ENCODE data around the gene MARCHF3. TPM values are rescaled to one million over a fixed set of nuclear protein-coding genes. Genes with fewer than 3 reads are reported as not detected.

Gene MARCHF3
- total and polyA plus RNA-seq, 2 of the 13 experiments (the other 11 are each of a cell fraction or from before 2014, with no cell fraction given): 4.8 to 11.9 TPM

DNA sequence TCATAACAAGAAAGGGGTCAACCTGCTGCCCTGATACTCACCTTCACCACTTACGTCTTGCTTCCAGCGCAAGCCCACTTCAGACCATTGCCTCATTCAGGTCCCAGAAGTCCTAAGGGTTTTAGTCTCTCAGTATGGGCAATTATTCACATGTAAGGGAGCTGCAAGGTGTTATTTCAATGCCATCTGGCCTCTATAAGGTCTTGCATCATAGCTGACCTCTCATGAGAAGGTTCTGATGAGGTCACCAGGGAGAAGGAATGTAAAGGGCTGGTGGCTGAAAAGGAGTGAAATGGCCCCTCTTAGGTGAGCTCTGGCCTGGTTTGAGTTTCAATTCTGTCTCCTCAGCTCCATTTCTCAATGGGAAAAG, 1.5 kb upstream of the MARCHF3 start:
- ATAC-seq: no peak
- DNase-seq (ENCODE audit: low spot score): no peak
- CTCF ChIA-PET (ENCODE audit: low intra/inter-chr PET ratio, low total read pairs): no interaction called here
- Histone ChIP-seq H3K27me3 (ENCODE audit: control insufficient read depth in 1 of 2, insufficient read depth in 2 of 2, low read length in 2 of 2) (no peaks in the 10 kb centered on the region), H3K9me3 (ENCODE audit: low read length) (no peaks in the 10 kb centered on the region), H2AFZ (ENCODE audit: low read length) (no peak overlapping the region), H4K20me1 (ENCODE audit: insufficient read depth, low read length) (no peaks in the 10 kb centered on the region), H3K4me1 (ENCODE audit: insufficient read depth, low read length) (peaks cover 41% of the 10 kb centered on the region), H3K27ac (ENCODE audit: extremely low read length, insufficient read depth, low read length) (no peak overlapping the region), H3K36me3 (replicated peaks in 1 of 2; ENCODE audit: control insufficient read depth in 1 of 2, insufficient read depth in 2 of 2, low read length in 2 of 2) (no peaks in the 10 kb centered on the region), H3K79me2 (ENCODE audit: insufficient read depth, low read length) (no peaks in the 10 kb centered on the region), H3K4me2 (ENCODE audit: low read depth, low read length) (peak overlapping the region; percentile 88), H3K4me3 (replicated peaks in 1 of 3; ENCODE audit: insufficient read depth in 1 of 3, low read depth in 2 of 3, low read length in 3 of 3) (no peak overlapping the region), H3K9ac (ENCODE audit: insufficient read depth, low read depth, low read length) (no peak overlapping the region)
- POLR2A ChIA-PET: interaction anchor here (0.6 to 3.5 kb wide), 3 partner anchors 41 to 438 kb away, joined by 3 to 23 read pairs (median 4); partner anchors contain the start of gene C5orf63
- 82% methylated on average over 2 of the region's 2 CpGs for WGBS (ENCODE audit: low lambda C conversion rate)
- no peak for FAIRE-seq
- in situ Hi-C loops (cut with HindIII; ENCODE audit: extremely low pct_ligation_motif_present, low pct_unique_long_range_greater_than_20kb): loop anchor here (25.0 kb wide), 1 partner anchor 370 kb away; no protein-coding TSS in a partner anchor
- BruUV-seq (replicated peaks): no TSS peak
- intact Hi-C loops (cut with micrococcal nuclease; ENCODE audit: unreplicated experiment): loop anchor here (2.0 to 5.0 kb wide), 2 partner anchors 165 to 375 kb away; no protein-coding TSS in a partner anchor
- TF ChIP-seq JARID2 (CRISPR knock-in tag; IDR thresholded peaks at IDR 0.05; ENCODE audit: insufficient replicate concordance) (no peak), KDM6A (CRISPR knock-in tag; IDR thresholded peaks at IDR 0.05; ENCODE audit: low read depth) (no peak), ZNF230 (CRISPR knock-in tag; IDR thresholded peaks at IDR 0.05) (no peak), KDM3A (CRISPR knock-in tag; IDR thresholded peaks at IDR 0.05; ENCODE audit: low read depth) (no peak), CEBPB (IDR thresholded peaks at IDR 0.05; ENCODE audit: borderline replicate concordance, low read depth, low read length) (peak; percentile 89), ATF7 (IDR thresholded peaks at IDR 0.05) (peak; percentile 39), ATF7 (CRISPR knock-in tag; IDR thresholded peaks at IDR 0.05) (no peak), NR2F6 (IDR thresholded peaks at IDR 0.05) (peak; percentile 36), NR2F6 (CRISPR knock-in tag; IDR thresholded peaks at IDR 0.05) (no peak), ZSCAN21 (CRISPR knock-in tag; IDR thresholded peaks at IDR 0.05; ENCODE audit: borderline replicate concordance) (no peak), ZNF773 (CRISPR knock-in tag; IDR thresholded peaks at IDR 0.05; ENCODE audit: borderline replicate concordance) (no peak), CBX1 (IDR thresholded peaks at IDR 0.05; ENCODE audit: low read depth) (no peak), U2AF2 (IDR thresholded peaks at IDR 0.05; ENCODE audit: low read depth, low read length) (no peak)
- TF ChIP-seq, protein P1, sequence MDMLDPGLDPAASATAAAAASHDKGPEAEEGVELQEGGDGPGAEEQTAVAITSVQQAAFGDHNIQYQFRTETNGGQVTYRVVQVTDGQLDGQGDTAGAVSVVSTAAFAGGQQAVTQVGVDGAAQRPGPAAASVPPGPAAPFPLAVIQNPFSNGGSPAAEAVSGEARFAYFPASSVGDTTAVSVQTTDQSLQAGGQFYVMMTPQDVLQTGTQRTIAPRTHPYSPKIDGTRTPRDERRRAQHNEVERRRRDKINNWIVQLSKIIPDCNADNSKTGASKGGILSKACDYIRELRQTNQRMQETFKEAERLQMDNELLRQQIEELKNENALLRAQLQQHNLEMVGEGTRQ (IDR thresholded peaks at IDR 0.05; ENCODE audit: low read depth, low read length): no peak
- TF ChIP-seq, protein P1 (CRISPR knock-in tag; IDR thresholded peaks at IDR 0.05; ENCODE audit: borderline replicate concordance): no peak
- TF ChIP-seq, protein P2, sequence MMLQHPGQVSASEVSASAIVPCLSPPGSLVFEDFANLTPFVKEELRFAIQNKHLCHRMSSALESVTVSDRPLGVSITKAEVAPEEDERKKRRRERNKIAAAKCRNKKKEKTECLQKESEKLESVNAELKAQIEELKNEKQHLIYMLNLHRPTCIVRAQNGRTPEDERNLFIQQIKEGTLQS (CRISPR knock-in tag; IDR thresholded peaks at IDR 0.05): 0 out of 2 replicates have a peak, but pooled peaks have one; percentile 32
- TF ChIP-seq, protein P3, sequence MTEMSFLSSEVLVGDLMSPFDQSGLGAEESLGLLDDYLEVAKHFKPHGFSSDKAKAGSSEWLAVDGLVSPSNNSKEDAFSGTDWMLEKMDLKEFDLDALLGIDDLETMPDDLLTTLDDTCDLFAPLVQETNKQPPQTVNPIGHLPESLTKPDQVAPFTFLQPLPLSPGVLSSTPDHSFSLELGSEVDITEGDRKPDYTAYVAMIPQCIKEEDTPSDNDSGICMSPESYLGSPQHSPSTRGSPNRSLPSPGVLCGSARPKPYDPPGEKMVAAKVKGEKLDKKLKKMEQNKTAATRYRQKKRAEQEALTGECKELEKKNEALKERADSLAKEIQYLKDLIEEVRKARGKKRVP (CRISPR knock-in tag; IDR thresholded peaks at IDR 0.05): peak in 1 of 2 experiments; percentile 56; a peak in 1 of 4 replicates
- TF ChIP-seq, protein P4, sequence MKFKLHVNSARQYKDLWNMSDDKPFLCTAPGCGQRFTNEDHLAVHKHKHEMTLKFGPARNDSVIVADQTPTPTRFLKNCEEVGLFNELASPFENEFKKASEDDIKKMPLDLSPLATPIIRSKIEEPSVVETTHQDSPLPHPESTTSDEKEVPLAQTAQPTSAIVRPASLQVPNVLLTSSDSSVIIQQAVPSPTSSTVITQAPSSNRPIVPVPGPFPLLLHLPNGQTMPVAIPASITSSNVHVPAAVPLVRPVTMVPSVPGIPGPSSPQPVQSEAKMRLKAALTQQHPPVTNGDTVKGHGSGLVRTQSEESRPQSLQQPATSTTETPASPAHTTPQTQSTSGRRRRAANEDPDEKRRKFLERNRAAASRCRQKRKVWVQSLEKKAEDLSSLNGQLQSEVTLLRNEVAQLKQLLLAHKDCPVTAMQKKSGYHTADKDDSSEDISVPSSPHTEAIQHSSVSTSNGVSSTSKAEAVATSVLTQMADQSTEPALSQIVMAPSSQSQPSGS (CRISPR knock-in tag; IDR thresholded peaks at IDR 0.05): no peak
- TF ChIP-seq, protein P5, sequence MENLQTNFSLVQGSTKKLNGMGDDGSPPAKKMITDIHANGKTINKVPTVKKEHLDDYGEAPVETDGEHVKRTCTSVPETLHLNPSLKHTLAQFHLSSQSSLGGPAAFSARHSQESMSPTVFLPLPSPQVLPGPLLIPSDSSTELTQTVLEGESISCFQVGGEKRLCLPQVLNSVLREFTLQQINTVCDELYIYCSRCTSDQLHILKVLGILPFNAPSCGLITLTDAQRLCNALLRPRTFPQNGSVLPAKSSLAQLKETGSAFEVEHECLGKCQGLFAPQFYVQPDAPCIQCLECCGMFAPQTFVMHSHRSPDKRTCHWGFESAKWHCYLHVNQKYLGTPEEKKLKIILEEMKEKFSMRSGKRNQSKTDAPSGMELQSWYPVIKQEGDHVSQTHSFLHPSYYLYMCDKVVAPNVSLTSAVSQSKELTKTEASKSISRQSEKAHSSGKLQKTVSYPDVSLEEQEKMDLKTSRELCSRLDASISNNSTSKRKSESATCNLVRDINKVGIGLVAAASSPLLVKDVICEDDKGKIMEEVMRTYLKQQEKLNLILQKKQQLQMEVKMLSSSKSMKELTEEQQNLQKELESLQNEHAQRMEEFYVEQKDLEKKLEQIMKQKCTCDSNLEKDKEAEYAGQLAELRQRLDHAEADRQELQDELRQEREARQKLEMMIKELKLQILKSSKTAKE (CRISPR knock-in tag; IDR thresholded peaks at IDR 0.05; ENCODE audit: borderline replicate concordance): no peak
